Measurements from ENCODE around the gene AGK. TPM values are rescaled to one million over a fixed set of nuclear protein-coding genes. Genes with fewer than 3 reads are reported as not detected.

Gene AGK
- total RNA-seq, 1 donor from 2014 or later: 35.0 TPM

GRCh38 chr7:141649137-141649864 is 98.1 kb downstream of the AGK start:
- no peak for DNase-seq (ENCODE audit: low spot score in 2 of 2, unreplicated experiment in 2 of 2)
- H3K36me3 Mint-ChIP-seq: peaks cover 1% of the 10 kb centered on the region
- TF ChIP-seq, protein P1, sequence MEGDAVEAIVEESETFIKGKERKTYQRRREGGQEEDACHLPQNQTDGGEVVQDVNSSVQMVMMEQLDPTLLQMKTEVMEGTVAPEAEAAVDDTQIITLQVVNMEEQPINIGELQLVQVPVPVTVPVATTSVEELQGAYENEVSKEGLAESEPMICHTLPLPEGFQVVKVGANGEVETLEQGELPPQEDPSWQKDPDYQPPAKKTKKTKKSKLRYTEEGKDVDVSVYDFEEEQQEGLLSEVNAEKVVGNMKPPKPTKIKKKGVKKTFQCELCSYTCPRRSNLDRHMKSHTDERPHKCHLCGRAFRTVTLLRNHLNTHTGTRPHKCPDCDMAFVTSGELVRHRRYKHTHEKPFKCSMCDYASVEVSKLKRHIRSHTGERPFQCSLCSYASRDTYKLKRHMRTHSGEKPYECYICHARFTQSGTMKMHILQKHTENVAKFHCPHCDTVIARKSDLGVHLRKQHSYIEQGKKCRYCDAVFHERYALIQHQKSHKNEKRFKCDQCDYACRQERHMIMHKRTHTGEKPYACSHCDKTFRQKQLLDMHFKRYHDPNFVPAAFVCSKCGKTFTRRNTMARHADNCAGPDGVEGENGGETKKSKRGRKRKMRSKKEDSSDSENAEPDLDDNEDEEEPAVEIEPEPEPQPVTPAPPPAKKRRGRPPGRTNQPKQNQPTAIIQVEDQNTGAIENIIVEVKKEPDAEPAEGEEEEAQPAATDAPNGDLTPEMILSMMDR (IDR thresholded peaks at IDR 0.05; ENCODE audit: unreplicated experiment): no peak
- peaks cover 11% of the 10 kb centered on the region for H3K4me1 Mint-ChIP-seq
- H3K4me3 Mint-ChIP-seq: no peak overlapping the region
- no peaks in the 10 kb centered on the region for H3K27me3 Mint-ChIP-seq (ENCODE audit: low read depth)
- H3K9me3 Mint-ChIP-seq: no peaks in the 10 kb centered on the region
- peak overlapping the region; percentile 85 for H3K27ac Mint-ChIP-seq

DNA sequence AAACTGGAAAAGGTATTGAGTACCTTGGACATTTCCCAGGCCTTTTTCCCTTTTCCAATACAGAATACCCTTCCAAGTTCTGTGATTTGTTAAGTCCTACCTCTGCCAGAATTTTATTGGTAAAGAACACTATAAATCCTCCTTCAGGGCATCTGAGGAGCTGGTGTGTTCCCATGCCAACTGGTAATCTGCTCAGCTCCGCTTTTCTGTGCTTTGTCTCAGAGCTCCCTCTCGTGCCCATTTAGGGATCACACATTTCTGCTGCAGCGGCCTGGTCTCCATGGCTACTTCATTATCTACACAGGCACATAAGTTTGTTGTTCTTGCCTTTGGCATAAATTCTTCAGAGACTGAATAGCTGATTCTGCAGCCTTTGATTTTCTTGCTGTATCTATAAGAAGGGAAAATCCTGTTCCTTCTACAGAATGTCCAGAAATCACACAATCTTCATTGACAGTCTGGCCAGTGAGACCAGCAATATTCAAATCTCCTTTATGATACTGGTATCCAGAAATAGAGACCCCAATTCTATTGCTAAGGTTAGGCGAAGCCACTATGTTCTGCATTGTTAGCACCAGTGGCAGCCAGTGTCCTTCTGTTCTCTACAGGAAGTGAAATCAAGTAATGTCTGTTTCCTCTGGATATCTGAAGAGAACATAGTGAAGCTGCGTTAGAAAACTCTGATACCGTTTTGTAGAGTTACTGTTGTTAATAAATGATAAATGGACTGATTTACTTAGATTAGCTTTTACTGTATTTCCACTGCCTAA is 98.8 kb downstream of the AGK start:
- DNase-seq (ENCODE audit: low spot score in 2 of 2, unreplicated experiment in 2 of 2): peak; percentile 40 to 69
- peaks cover 1% of the 10 kb centered on the region for H3K36me3 Mint-ChIP-seq
- TF ChIP-seq, protein P1 (IDR thresholded peaks at IDR 0.05; ENCODE audit: unreplicated experiment): no peak
- H3K27ac Mint-ChIP-seq: peak overlapping the region; percentile 85
- no peak overlapping the region for H3K4me3 Mint-ChIP-seq
- H3K4me1 Mint-ChIP-seq: peaks cover 14% of the 10 kb centered on the region
- no peaks in the 10 kb centered on the region for H3K27me3 Mint-ChIP-seq (ENCODE audit: low read depth)
- H3K9me3 Mint-ChIP-seq: no peaks in the 10 kb centered on the region

GRCh38 chr7:141651417-141651816 is 100.2 kb downstream of the AGK start:
- H3K9me3 Mint-ChIP-seq: no peaks in the 10 kb centered on the region
- DNase-seq (ENCODE audit: low spot score in 2 of 2, unreplicated experiment in 2 of 2): no peak
- peaks cover 3% of the 10 kb centered on the region for H3K36me3 Mint-ChIP-seq
- no peak overlapping the region for H3K27ac Mint-ChIP-seq
- TF ChIP-seq, protein P1 (IDR thresholded peaks at IDR 0.05; ENCODE audit: unreplicated experiment): no peak
- H3K4me1 Mint-ChIP-seq: peaks cover 14% of the 10 kb centered on the region
- no peaks in the 10 kb centered on the region for H3K27me3 Mint-ChIP-seq (ENCODE audit: low read depth)
- no peak overlapping the region for H3K4me3 Mint-ChIP-seq

- DNase-seq (ENCODE audit: low spot score in 2 of 2, unreplicated experiment in 2 of 2): no peak
- Mint-ChIP-seq H3K9me3 (no peaks in the 10 kb centered on the region), H3K27ac (no peak overlapping the region), H3K36me3 (peaks cover 6% of the 10 kb centered on the region), H3K4me1 (peaks cover 14% of the 10 kb centered on the region), H3K27me3 (ENCODE audit: low read depth) (no peaks in the 10 kb centered on the region), H3K4me3 (no peak overlapping the region)
- TF ChIP-seq, protein P1 (IDR thresholded peaks at IDR 0.05; ENCODE audit: unreplicated experiment): no peak
These were observed 101.5 kb downstream of the AGK start for GRCh38 chr7:141652691-141653090.

DNA sequence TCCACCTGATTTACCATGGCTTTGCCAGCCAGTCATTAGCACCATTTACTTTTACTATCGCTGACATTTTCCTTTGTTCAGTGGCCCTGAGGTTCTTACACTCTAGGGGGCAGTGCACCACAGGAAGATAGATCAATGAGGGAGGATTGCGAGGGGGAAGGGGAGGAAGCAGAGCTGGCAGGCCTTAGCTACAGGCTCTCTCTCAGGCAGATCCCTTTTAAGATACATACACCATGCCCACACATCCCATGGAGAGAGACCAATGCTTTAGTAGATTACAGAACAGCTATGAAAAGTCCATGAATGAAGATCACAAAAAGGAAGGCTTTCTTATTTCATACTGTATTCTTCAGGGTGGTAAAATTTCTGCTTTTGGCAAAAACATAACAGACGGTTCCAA is 103.3 kb downstream of the AGK start:
- TF ChIP-seq, protein P1 (IDR thresholded peaks at IDR 0.05; ENCODE audit: unreplicated experiment): peak; percentile 32
- no peak for DNase-seq (ENCODE audit: low spot score in 2 of 2, unreplicated experiment in 2 of 2)

More for the DNA sequence above, 103.3 kb downstream of the AGK start:
- Mint-ChIP-seq H3K4me3 (no peak overlapping the region), H3K4me1 (peaks cover 14% of the 10 kb centered on the region), H3K9me3 (no peaks in the 10 kb centered on the region), H3K27ac (peak overlapping the region; percentile 64), H3K27me3 (ENCODE audit: low read depth) (no peaks in the 10 kb centered on the region), H3K36me3 (peaks cover 6% of the 10 kb centered on the region)
